Calu3 (cell line): ENCODE data around the gene FAM47C. TPM values are rescaled to one million over a fixed set of nuclear protein-coding genes. Genes with fewer than 3 reads are reported as not detected.
"Not testable (repeated sequence)": the region's sequence is repeated elsewhere in the genome, so short reads cannot be mapped to it uniquely, and the experiment has no call there.

Experiments used
- Bru-seq: library from RNA; stranded (reverse); fragments of 400-500 nt; gene quantifications from one replicate; lab custom pipeline; 2021; lab: Mats Ljungman, UMichigan
- BruChase-seq, 2 experiments: library from RNA; stranded (reverse); fragments of 400-500 nt; gene quantifications; one replicate each; lab custom pipeline; 2021; lab: Mats Ljungman, UMichigan
- BruUV-seq: library from RNA; stranded (reverse); fragments of 400-500 nt; replicated peaks from 2 replicates; lab custom pipeline; 2021; lab: Mats Ljungman, UMichigan
- CTCF ChIA-PET: fragments of 300-600 bp; sonication (Branson Sonifier 250); formaldehyde crosslinking; loops from one replicate; lab custom pipeline; 2022; ENCODE audit warnings: antibody characterized with exemption; lab: Charles Lee
- DNase-seq: peaks from one replicate; pipeline ENCODE4 v3.0.0; 2022
- H3K27ac Mint-ChIP-seq: one replicate; pipeline ENCODE4 v1.8.0; 2022; ENCODE audit warnings: mixed read lengths; ENCODE audit not compliant: unreplicated experiment
- H3K27me3 Mint-ChIP-seq: one replicate; pipeline ENCODE4 v1.8.0; 2022; ENCODE audit warnings: mixed read lengths; ENCODE audit not compliant: unreplicated experiment
- H3K36me3 Mint-ChIP-seq: one replicate; pipeline ENCODE4 v1.8.0; 2022; ENCODE audit warnings: mild to moderate bottlenecking, moderate library complexity, mixed read lengths; ENCODE audit not compliant: insufficient read depth, unreplicated experiment
- H3K4me1 Mint-ChIP-seq: one replicate; pipeline ENCODE4 v1.8.0; 2022; ENCODE audit warnings: mild to moderate bottlenecking, low read depth, mixed read lengths; ENCODE audit not compliant: unreplicated experiment
- H3K4me3 Mint-ChIP-seq: one replicate; pipeline ENCODE4 v1.8.0; 2022; ENCODE audit warnings: mild to moderate bottlenecking, low read depth, moderate library complexity, mixed read lengths; ENCODE audit not compliant: unreplicated experiment
- H3K9me3 Mint-ChIP-seq: one replicate; pipeline ENCODE4 v1.8.0; 2022; ENCODE audit warnings: low read depth, mixed read lengths; ENCODE audit not compliant: unreplicated experiment
- intact Hi-C: fragments of 100-400 bp; cut with micrococcal nuclease; formaldehyde crosslinking; loops from one replicate; pipeline ENCODE4 v1.10.0; 2022; ENCODE audit not compliant: unreplicated experiment
- long read RNA-seq: library from polyadenylated mRNA; stranded (forward); transcript quantifications from one replicate; pipeline ENCODE4 v2.0.0, GENCODE V29; 2022
- total RNA-seq: library from RNA; stranded (reverse); gene quantifications from 2 replicates; pipeline ENCODE4 v1.2.3, GENCODE V29; 2022
- TF ChIP-seq, protein P1 (sequence below): fragments of 200-600 bp; IDR thresholded peaks from one replicate; pipeline ENCODE4 v1.8.0; 2022; ENCODE audit warnings: antibody characterized with exemption; ENCODE audit not compliant: unreplicated experiment

Gene FAM47C
- not detected in 2 replicates for total RNA-seq
- Bru-seq, nascent RNA: not detected
- not detected for BruChase-seq, experiment 1, labeled RNA remaining after a 6-hour chase
- not detected for BruChase-seq, experiment 2, labeled RNA remaining after a 2-hour chase
- long read RNA-seq: 0 reads

DNA sequence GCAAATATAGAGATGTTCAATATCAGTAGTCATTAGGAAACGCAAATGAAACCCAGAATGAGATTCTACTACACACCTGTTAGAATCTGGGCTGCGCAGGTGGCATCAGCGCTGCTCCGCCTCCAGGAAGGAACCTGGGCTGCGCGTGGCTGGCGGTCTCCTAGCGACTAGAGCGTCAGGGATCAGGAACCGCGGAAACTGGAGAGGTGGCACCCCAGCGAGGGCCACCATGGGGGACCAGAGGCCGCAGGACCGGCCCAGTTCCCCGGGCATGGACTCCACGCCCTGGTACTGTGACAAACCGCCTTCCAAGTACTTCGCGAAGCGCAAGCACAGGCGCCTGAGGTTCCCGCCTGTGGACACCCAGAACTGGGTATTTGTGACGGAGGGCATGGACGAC lies at the start of gene FAM47C:
Gene FAM47C, plus strand, starts transcription at position 185 of the 400 bp plus-strand sequence. Its CDS starts 45 bp downstream, at position 230.
- intact Hi-C loops, H3K36me3 Mint-ChIP-seq, H3K27me3 Mint-ChIP-seq, DNase-seq, BruUV-seq, CTCF ChIA-PET, H3K27ac Mint-ChIP-seq, H3K4me1 Mint-ChIP-seq, H3K9me3 Mint-ChIP-seq, H3K4me3 Mint-ChIP-seq: not testable (repeated sequence)

DNA sequence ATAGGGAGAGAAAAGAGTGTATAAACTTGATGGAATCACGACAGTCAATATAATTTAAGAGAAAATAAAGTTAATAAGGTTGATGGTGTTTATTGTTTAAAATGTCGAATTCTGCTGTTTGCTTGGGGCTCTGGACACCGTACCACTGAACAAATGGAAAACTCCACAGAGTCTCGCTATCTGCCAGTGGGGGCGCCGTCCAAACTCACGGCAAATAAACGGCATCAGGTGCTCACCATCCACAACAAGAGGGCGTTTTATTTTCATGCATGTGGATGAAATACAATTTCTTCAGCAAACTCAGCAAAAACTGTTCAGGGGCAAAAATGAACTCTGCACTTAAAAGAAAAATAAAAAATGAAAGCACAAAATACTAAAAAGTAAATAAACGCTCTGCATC lies 46.6 kb upstream of the FAM47C start:
- CTCF ChIA-PET: no interaction called here
- Mint-ChIP-seq H3K4me1 (peaks cover 3% of the 10 kb centered on the region), H3K27me3 (no peaks in the 10 kb centered on the region), H3K4me3 (no peak overlapping the region), H3K27ac (no peak overlapping the region), H3K36me3 (peaks cover 6% of the 10 kb centered on the region), H3K9me3 (no peaks in the 10 kb centered on the region)
- TF ChIP-seq, protein P1, sequence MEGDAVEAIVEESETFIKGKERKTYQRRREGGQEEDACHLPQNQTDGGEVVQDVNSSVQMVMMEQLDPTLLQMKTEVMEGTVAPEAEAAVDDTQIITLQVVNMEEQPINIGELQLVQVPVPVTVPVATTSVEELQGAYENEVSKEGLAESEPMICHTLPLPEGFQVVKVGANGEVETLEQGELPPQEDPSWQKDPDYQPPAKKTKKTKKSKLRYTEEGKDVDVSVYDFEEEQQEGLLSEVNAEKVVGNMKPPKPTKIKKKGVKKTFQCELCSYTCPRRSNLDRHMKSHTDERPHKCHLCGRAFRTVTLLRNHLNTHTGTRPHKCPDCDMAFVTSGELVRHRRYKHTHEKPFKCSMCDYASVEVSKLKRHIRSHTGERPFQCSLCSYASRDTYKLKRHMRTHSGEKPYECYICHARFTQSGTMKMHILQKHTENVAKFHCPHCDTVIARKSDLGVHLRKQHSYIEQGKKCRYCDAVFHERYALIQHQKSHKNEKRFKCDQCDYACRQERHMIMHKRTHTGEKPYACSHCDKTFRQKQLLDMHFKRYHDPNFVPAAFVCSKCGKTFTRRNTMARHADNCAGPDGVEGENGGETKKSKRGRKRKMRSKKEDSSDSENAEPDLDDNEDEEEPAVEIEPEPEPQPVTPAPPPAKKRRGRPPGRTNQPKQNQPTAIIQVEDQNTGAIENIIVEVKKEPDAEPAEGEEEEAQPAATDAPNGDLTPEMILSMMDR: peak; percentile 48
- intact Hi-C loops: no loop called here
- TSS peak; percentile 6 for BruUV-seq
- peak; percentile 42 for DNase-seq

DNA sequence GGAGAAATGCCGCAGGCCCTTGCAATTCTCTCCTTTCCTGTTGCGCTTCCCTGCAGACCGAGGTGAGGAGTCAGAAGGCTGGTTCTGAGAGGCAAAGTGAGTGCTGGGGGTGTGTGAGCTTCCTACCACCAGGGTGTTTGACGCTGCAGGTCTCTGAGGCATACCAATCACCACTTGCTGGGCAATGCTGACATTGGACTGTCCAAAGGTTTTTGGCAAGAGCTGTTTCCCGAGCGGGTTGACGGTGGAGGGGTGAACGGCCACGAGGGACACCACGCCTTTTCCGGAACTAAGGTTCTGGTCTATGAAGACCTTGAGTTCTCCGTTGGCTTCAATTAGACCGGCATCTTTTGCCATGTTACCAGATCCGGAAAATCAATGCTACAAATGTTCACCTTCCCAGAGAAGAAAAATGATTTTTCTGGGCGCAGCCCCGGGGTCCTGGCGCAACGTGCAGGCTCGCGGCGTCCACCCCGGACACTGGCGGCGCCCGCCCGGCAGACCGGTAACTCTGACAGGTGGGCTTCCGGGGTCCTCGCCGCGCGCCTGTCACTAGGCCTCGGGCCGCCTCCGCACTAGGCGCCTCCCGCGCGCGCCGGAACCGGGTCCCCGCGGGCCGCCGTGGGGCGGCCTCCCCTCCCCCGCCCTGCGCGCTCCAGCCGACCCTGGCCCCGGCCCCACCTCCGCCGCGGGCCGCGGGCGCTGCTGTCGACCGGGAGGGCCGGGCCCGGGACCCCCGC lies 44.9 kb upstream of the FAM47C start:
- TF ChIP-seq, protein P1: no peak
- CTCF ChIA-PET: no interaction called here
- Mint-ChIP-seq H3K27ac (no peak overlapping the region), H3K4me1 (no peaks in the 10 kb centered on the region), H3K27me3 (no peaks in the 10 kb centered on the region), H3K4me3 (peak overlapping the region; percentile 62), H3K9me3 (no peaks in the 10 kb centered on the region), H3K36me3 (peaks cover 6% of the 10 kb centered on the region)
- intact Hi-C loops: no loop called here
- BruUV-seq: no TSS peak
- DNase-seq: peak; percentile 23

DNA sequence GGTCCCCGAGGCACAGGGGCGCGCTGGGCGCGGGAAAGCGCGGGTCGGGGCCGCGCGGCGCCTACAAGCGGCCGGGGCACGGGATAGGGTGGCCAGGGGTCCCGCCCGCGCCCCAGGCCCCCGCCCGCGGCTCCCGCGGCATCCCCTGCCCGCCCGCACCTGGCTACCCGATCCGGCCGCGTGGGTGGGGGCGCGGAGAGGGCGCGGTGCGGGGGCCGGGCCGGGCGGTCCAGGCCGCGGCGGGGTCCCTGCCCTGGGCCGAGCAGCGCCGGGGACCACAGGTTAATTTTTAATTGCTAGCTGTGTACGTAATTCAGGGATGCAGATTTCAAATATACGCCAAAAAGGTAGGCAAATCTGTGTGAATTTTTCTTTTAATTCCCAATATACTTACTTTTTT lies 44.3 kb upstream of the FAM47C start:
- Mint-ChIP-seq H3K27ac (no peak overlapping the region), H3K4me1 (no peaks in the 10 kb centered on the region), H3K36me3 (peaks cover 6% of the 10 kb centered on the region), H3K4me3 (no peak overlapping the region), H3K27me3 (no peaks in the 10 kb centered on the region), H3K9me3 (no peaks in the 10 kb centered on the region)
- TF ChIP-seq, protein P1: no peak
- no TSS peak for BruUV-seq
- CTCF ChIA-PET: no interaction called here
- DNase-seq: no peak
- intact Hi-C loops: no loop called here

DNA sequence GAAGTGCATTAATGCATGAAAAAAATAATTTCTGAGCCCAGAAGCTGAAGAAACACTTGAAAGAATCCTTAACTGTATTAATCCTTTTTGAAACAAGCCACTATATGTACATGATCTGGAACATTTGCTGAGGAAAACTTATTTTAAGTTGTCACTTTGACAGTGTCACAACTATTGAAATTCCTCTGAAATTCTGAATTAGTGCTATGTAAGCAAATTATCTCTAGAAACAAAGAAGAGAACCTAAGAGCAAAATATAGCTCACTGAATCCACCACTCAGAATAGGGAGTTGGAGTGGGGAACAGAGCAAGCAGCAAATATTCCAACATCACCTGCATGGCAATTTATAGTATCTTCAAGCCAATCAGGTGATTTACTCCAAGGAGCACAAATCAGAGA lies 34.6 kb upstream of the FAM47C start:
- no peak overlapping the region for H3K27ac Mint-ChIP-seq
- no peaks in the 10 kb centered on the region for H3K27me3 Mint-ChIP-seq
- no peak overlapping the region for H3K4me3 Mint-ChIP-seq
- TF ChIP-seq, protein P1: no peak
- H3K36me3 Mint-ChIP-seq: no peaks in the 10 kb centered on the region
- H3K9me3 Mint-ChIP-seq: no peaks in the 10 kb centered on the region
- no TSS peak for BruUV-seq
- intact Hi-C loops: no loop called here
- CTCF ChIA-PET: no interaction called here
- no peak for DNase-seq
- H3K4me1 Mint-ChIP-seq: no peaks in the 10 kb centered on the region
